GM23248 (cell line): ENCODE results near the gene INTS1. TPM values are rescaled to one million over a fixed set of nuclear protein-coding genes. Genes with fewer than 3 reads are reported as not detected.

Experiments
- DNase-seq: peaks from one replicate; pipeline ENCODE4 v3.0.0-alpha.2; 2015
- H2AFZ ChIP-seq: fragments of 200-600 bp; sonication (generic); 2 replicates; pipeline ENCODE4 v1.6.1; 2016; ENCODE audit warnings: antibody characterized with exemption
- H3F3A ChIP-seq: fragments of 200-600 bp; sonication (generic); 2 replicates; pipeline ENCODE4 v1.6.1; 2016; ENCODE audit warnings: mild to moderate bottlenecking, antibody characterized with exemption, mixed run types; ENCODE audit not compliant: insufficient read depth
- H3K27ac ChIP-seq: fragments of 200-600 bp; sonication (generic); 2 replicates; pipeline ENCODE4 v1.5.1; 2016; ENCODE audit warnings: mild to moderate bottlenecking
- H3K27me3 ChIP-seq: fragments of 200-600 bp; sonication (generic); replicated peaks from 2 replicates; pipeline ENCODE4 v1.6.1; 2016; ENCODE audit warnings: mild to moderate bottlenecking; ENCODE audit not compliant: insufficient read depth
- H3K36me3 ChIP-seq: fragments of 200-600 bp; sonication (generic); 2 replicates; pipeline ENCODE4 v1.6.1; 2016; ENCODE audit warnings: low read depth, mild to moderate bottlenecking
- H3K4me1 ChIP-seq: fragments of 200-600 bp; sonication (generic); 2 replicates; pipeline ENCODE4 v1.6.1; 2016; ENCODE audit warnings: mild to moderate bottlenecking; ENCODE audit not compliant: insufficient read depth
- H3K4me2 ChIP-seq: fragments of 200-600 bp; sonication (generic); one replicate; pipeline ENCODE4 v1.6.1; 2016; ENCODE audit warnings: mild to moderate bottlenecking; ENCODE audit not compliant: unreplicated experiment
- H3K4me3 ChIP-seq: fragments of 200-600 bp; sonication (generic); 2 replicates; pipeline ENCODE4 v1.5.1; 2016; ENCODE audit warnings: mild to moderate bottlenecking
- H3K79me2 ChIP-seq: fragments of 200-600 bp; sonication (generic); 2 replicates; pipeline ENCODE4 v1.6.1; 2016; ENCODE audit warnings: mild to moderate bottlenecking; ENCODE audit not compliant: insufficient read depth
- H3K9ac ChIP-seq: fragments of 200-600 bp; sonication (generic); 2 replicates; pipeline ENCODE4 v1.6.1; 2016; ENCODE audit warnings: mild to moderate bottlenecking
- H3K9me2 ChIP-seq: fragments of 200-600 bp; sonication (generic); 2 replicates; pipeline ENCODE4 v1.6.1; 2016; ENCODE audit warnings: mixed run types, mild to moderate bottlenecking, moderate library complexity; ENCODE audit not compliant: insufficient read depth
- H3K9me3 ChIP-seq: fragments of 200-600 bp; sonication (generic); one replicate; pipeline ENCODE4 v1.6.1; 2017; ENCODE audit warnings: low read depth
- H4K20me1 ChIP-seq: fragments of 200-600 bp; sonication (generic); 2 replicates; pipeline ENCODE4 v1.6.0; 2016; ENCODE audit not compliant: insufficient read depth
- EZH2 ChIP-seq: fragments of 200-600 bp; sonication (generic); IDR thresholded peaks from 2 replicates; pipeline ENCODE4 v1.6.1; 2018; ENCODE audit warnings: antibody characterized with exemption, mild to moderate bottlenecking; ENCODE audit not compliant: insufficient read depth, poor library complexity, severe bottlenecking
- EZH2phosphoT487 ChIP-seq: fragments of 200-600 bp; sonication (generic); IDR thresholded peaks from 2 replicates; pipeline ENCODE4 v1.6.1; 2018; ENCODE audit warnings: antibody characterized with exemption, moderate library complexity, mild to moderate bottlenecking, low read depth; ENCODE audit not compliant: insufficient read depth
- WGBS, 2 experiments: methylation state at CpG; one replicate each; pipeline ENCODE4 v1.1.6; 2015 to 2017; ENCODE audit warnings: low lambda C conversion rate in 2 of 2, low coverage in 1 of 2; ENCODE audit errors: missing lambda C conversion rate in 2 of 2; 5-methylcytosine and 5-hydroxymethylcytosine counted together
- in situ Hi-C: fragments of 300-500 bp; cut with MboI; formaldehyde crosslinking; loops from 2 replicates; pipeline ENCODE4 v1.15.0; 2020
- polyA plus RNA-seq: library from polyadenylated mRNA; unstranded; fragments of >200 nt; fragmentation: Nextera tagmentation; extraction: Ambion mirVana; gene quantifications from 2 replicates; pipeline ENCODE4 v1.2.1, GENCODE V29; 2016
- total RNA-seq: library from RNA; depleted of rRNA; stranded (reverse); fragments of >200 nt; shearing (Covaris generic); gene quantifications from 2 replicates; pipeline ENCODE4 v1.2.3, GENCODE V29; 2014

INTS1 gene
- total and polyA plus RNA-seq, 2 experiments from 2014 or later, result 25.4 to 44.7 TPM

GRCh38 chr7:1442355-1443124, 61.6 kb downstream of the INTS1 start:
- H3K4me2 ChIP-seq, result no peak overlapping the region
- H2AFZ ChIP-seq, result no peak overlapping the region
- no peak overlapping the region for H3K27ac ChIP-seq
- 89 to 93% methylated on average over 10 to 20 of the region's 20 CpGs for WGBS, 2 experiments
- no peaks in the 10 kb centered on the region for H3K79me2 ChIP-seq
- H3F3A ChIP-seq, result no peaks in the 10 kb centered on the region
- in situ Hi-C loops, result no loop called here
- H3K9me2 ChIP-seq, result no peaks in the 10 kb centered on the region
- H3K36me3 ChIP-seq, result no peaks in the 10 kb centered on the region
- no peaks in the 10 kb centered on the region for H3K9me3 ChIP-seq
- H3K9ac ChIP-seq, result no peak overlapping the region
- DNase-seq, result no peak
- TF ChIP-seq EZH2 (no peak), EZH2phosphoT487 (no peak)
- H4K20me1 ChIP-seq, result no peaks in the 10 kb centered on the region
- no peaks in the 10 kb centered on the region for H3K4me1 ChIP-seq
- no peaks in the 10 kb centered on the region for H3K27me3 ChIP-seq
- H3K4me3 ChIP-seq, result no peak overlapping the region

GRCh38 chr7:1441615-1442354, 62.4 kb downstream of the INTS1 start:
- Histone ChIP-seq H3K9me3 (no peaks in the 10 kb centered on the region), H4K20me1 (no peaks in the 10 kb centered on the region), H3K27me3 (no peaks in the 10 kb centered on the region), H3K4me2 (no peak overlapping the region), H3K4me1 (no peaks in the 10 kb centered on the region), H3K79me2 (no peaks in the 10 kb centered on the region), H3K9ac (no peak overlapping the region), H3F3A (no peaks in the 10 kb centered on the region), H3K9me2 (no peaks in the 10 kb centered on the region), H3K4me3 (no peak overlapping the region), H3K27ac (no peak overlapping the region), H3K36me3 (no peaks in the 10 kb centered on the region), H2AFZ (no peak overlapping the region)
- WGBS, 2 experiments, result 91% methylated on average over 36 to 39 of the region's 41 CpGs
- TF ChIP-seq EZH2 (no peak), EZH2phosphoT487 (no peak)
- in situ Hi-C loops, result no loop called here
- no peak for DNase-seq

DNA sequence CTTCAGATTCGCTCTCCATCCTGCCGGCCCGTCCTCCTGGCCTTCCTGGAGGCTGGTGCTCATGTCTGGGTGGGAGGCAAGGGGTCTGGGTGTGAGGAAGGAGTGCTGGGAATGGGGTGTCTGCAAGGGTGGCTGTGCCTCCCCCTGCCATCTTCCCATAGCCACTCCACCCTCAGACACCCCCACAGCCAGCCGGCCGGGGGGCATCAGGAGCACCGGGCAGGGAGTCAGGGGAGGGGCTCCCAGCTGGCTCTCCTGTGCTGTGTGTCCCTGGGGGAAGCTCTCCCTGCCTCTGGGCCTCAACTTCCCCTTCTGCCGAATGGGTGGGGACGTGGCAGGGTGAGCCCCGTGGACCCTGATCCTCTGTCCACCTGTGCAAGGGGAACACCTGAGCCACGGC, 63.6 kb downstream of the INTS1 start:
- Histone ChIP-seq H3K27me3 (no peaks in the 10 kb centered on the region), H3K9ac (no peak overlapping the region), H2AFZ (no peak overlapping the region), H3K36me3 (no peaks in the 10 kb centered on the region), H3K9me2 (no peaks in the 10 kb centered on the region), H3K9me3 (no peaks in the 10 kb centered on the region), H3F3A (no peaks in the 10 kb centered on the region), H3K27ac (no peak overlapping the region), H4K20me1 (no peaks in the 10 kb centered on the region), H3K4me1 (no peaks in the 10 kb centered on the region), H3K4me2 (no peak overlapping the region), H3K79me2 (no peaks in the 10 kb centered on the region), H3K4me3 (no peak overlapping the region)
- WGBS, 2 experiments, result 83 to 84% methylated on average over 10 of the region's 10 CpGs
- in situ Hi-C loops, result no loop called here
- TF ChIP-seq EZH2 (no peak), EZH2phosphoT487 (no peak)
- DNase-seq, result no peak

DNA sequence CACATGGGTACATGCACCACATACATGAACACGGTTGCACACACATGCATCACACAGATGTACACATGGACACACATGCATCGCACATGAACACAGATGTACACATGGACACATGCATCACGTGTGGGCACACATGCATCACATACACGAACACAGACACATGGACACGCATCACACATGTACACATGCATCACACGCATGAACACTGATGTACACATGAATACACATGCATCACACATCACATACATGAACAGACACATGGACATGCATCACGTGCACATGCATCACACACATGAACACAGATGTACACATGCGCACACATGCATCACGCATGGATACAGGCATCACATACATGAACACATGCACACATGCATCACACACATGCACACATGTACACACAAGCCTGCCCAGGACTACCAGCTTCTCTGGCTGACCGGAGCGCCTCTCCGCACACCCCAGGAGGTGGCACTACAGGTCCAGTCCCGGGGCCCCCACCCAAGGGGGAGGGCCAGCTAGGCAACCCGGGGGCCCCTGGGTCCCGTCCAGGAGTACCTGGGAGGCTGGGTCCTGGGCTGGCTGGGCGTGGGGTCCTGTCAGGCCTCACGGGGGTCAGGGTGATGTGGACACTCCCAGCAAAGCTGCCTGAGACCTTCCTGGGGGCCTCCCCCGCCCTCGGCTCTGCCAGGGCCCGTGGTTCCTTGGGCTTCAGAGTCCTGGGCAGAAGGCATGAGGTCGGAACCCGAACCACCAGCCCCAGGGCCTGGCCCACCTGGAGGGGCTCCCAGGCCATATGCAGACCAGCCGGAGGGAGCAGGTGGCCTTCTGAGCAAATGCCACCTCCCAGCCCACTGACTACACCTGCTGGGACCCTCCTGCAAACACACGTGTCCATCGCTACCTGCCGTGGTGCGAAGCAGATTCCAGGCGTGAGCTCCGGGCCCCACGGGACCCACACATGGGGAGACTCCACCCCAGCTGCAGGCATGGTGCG, 64.5 kb downstream of the INTS1 start:
- Histone ChIP-seq H3K9me3 (no peaks in the 10 kb centered on the region), H3K4me3 (no peak overlapping the region), H3K4me1 (no peaks in the 10 kb centered on the region), H3K36me3 (no peaks in the 10 kb centered on the region), H3K27me3 (no peaks in the 10 kb centered on the region), H3K4me2 (no peak overlapping the region), H4K20me1 (no peaks in the 10 kb centered on the region), H3K9me2 (no peaks in the 10 kb centered on the region), H3K79me2 (no peaks in the 10 kb centered on the region), H3F3A (no peaks in the 10 kb centered on the region), H2AFZ (no peak overlapping the region), H3K27ac (no peak overlapping the region), H3K9ac (no peak overlapping the region)
- WGBS, 2 experiments, result 93% methylated on average over 28 to 29 of the region's 31 CpGs
- no peak for DNase-seq
- in situ Hi-C loops, result no loop called here
- TF ChIP-seq EZH2phosphoT487 (no peak), EZH2 (no peak)
